Measurements from ENCODE around the gene KPNA2. TPM values are rescaled to one million over a fixed set of nuclear protein-coding genes. Genes with fewer than 3 reads are reported as not detected.
A peak's percentile ranks its signal among the peaks of the same experiment; 100 is the strongest.

Gene KPNA2
- total and polyA plus RNA-seq, 2 of the 13 experiments (the other 11 are each of a cell fraction or from before 2014, with no cell fraction given): 111 to 305 TPM

- TF ChIP-seq ZFYVE20 (CRISPR knock-in tag; IDR thresholded peaks at IDR 0.05; ENCODE audit: borderline replicate concordance, low read depth) (no peak), SKIL (CRISPR knock-in tag; IDR thresholded peaks at IDR 0.05; ENCODE audit: borderline replicate concordance) (no peak), MEIS2 (CRISPR knock-in tag; IDR thresholded peaks at IDR 0.05) (no peak), ZFP36L2 (CRISPR knock-in tag; IDR thresholded peaks at IDR 0.05) (no peak), ZNF546 (CRISPR knock-in tag; conservative IDR thresholded peaks at IDR 0.05) (no peak), MTA1 (CRISPR knock-in tag; IDR thresholded peaks at IDR 0.05; ENCODE audit: borderline replicate concordance) (peak; percentile 67; the same call in 1 of the 2 replicates), ZFY (CRISPR knock-in tag; IDR thresholded peaks at IDR 0.05) (peak; percentile 66), KAT8 (CRISPR knock-in tag; IDR thresholded peaks at IDR 0.05) (no peak), SAP130 (CRISPR knock-in tag; IDR thresholded peaks at IDR 0.05; ENCODE audit: low read depth) (peak; percentile 12; the same call in 1 of the 2 replicates), GPN1 (CRISPR knock-in tag; IDR thresholded peaks at IDR 0.05; ENCODE audit: borderline replicate concordance) (no peak), ZNF709 (CRISPR knock-in tag; IDR thresholded peaks at IDR 0.05) (peak; percentile 63; the same call in 1 of the 2 replicates), HNRNPK (IDR thresholded peaks at IDR 0.05; ENCODE audit: low read depth, low read length, poor library complexity, severe bottlenecking) (no peak), ASH2L (IDR thresholded peaks at IDR 0.05; ENCODE audit: insufficient read length, low read depth, low read length) (peak; percentile 28), SNAI1 (CRISPR knock-in tag; IDR thresholded peaks at IDR 0.05; ENCODE audit: borderline replicate concordance) (peak; percentile 70; the same call in 1 of the 2 replicates), HOXA3 (CRISPR knock-in tag; IDR thresholded peaks at IDR 0.05) (0 out of 2 replicates have a peak, but pooled peaks have one; percentile 1), LRRFIP1 (CRISPR knock-in tag; conservative IDR thresholded peaks at IDR 0.05) (no peak), POGZ (CRISPR knock-in tag; IDR thresholded peaks at IDR 0.05) (peak; percentile 63; the same call in 1 of the 2 replicates), PITX1 (CRISPR knock-in tag; IDR thresholded peaks at IDR 0.05) (peak; percentile 46; the same call in 1 of the 2 replicates), ZNF678 (CRISPR knock-in tag; IDR thresholded peaks at IDR 0.05) (0 out of 2 replicates have a peak, but pooled peaks have one; percentile 30), ZNF350 (CRISPR knock-in tag; IDR thresholded peaks at IDR 0.05; ENCODE audit: borderline replicate concordance, low read depth) (0 out of 2 replicates have a peak, but pooled peaks have one; percentile 58), RNF2 (conservative IDR thresholded peaks at IDR 0.05; ENCODE audit: low read depth) (peak; percentile 32; the same call in 1 of the 2 replicates), ZBTB49 (CRISPR knock-in tag; IDR thresholded peaks at IDR 0.05; ENCODE audit: borderline replicate concordance) (no peak), ZMAT3 (CRISPR knock-in tag; conservative IDR thresholded peaks at IDR 0.05) (peak; percentile 55; the same call in 1 of the 2 replicates), LBX2 (CRISPR knock-in tag; IDR thresholded peaks at IDR 0.05; ENCODE audit: borderline replicate concordance) (0 out of 2 replicates have a peak, but pooled peaks have one; percentile 48)
Measured at GRCh38 chr17:67993998-67994361, 41.6 kb upstream of the KPNA2 start (continued).

Data from HepG2 (cell line).